ENCODE results near the gene PTPRF.

The PTPRF gene

DNA sequence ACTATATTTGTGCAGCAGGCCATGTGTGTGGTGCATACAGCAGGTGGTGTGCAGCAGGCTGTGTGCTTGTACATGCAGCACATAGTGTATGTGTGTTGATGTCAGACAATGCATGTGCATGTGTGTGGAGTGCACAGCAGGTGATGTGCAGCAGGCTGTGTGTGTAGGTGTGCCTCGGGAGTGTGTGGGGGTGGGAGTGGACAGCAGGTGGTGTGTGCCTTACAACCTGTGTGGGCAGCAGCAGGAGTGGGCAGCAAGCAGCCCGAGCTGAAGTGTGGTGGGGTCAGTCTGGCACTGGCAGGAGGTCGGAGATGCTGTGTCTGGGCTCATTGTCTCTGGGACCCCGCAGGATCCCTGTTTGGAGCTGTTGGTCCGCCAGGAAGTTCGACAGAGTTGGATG is 29.6 kb downstream of the PTPRF start:
- TF ChIP-seq POLR2A (IDR thresholded peaks at IDR 0.05; ENCODE audit: low read length) = no peak
- TF ChIP-seq GATA1 (IDR thresholded peaks at IDR 0.05; ENCODE audit: low read depth, low read length) = no peak
- DNase-seq = no peak

DNA sequence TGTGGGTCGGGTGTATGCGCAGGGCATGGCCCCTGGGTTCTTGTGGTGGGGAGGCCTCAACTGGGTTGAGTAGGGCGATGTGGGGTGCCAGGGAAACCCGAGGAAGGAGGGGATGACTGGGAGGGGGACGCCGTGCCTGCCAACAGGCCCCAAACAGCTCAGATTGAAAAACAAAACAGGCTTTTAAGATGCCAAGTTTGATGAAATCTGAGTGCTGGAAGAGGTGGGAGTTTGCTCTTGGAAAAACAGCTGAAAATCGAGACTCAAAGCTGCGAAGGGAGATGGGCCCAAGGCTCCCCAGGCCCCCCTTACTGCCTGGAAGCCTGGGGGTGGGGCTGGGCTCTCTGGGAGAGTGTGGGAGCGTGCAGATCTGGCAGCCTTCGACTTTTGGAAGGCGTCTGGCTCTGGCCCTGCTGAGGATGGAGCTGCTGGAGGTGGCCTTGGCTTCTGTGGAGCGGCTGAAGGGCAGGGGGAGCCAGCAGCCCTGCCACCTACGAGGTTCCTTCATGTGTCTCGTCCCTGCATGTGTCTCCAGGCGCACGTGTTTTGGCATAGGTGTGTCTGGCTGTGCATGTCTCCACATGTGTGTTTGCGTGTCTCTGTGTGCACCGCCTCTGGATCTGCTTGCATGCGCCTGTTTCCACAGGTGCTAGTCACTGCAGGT is 33.3 kb downstream of the PTPRF start:
- TF ChIP-seq GATA1 (IDR thresholded peaks at IDR 0.05; ENCODE audit: low read depth, low read length) (no peak), POLR2A (IDR thresholded peaks at IDR 0.05; ENCODE audit: low read length) (no peak)
- no peak for DNase-seq

- no peak for DNase-seq
- TF ChIP-seq GATA1 (IDR thresholded peaks at IDR 0.05; ENCODE audit: low read depth, low read length) (no peak), POLR2A (IDR thresholded peaks at IDR 0.05; ENCODE audit: low read length) (no peak)
Observed at GRCh38 chr1:43564551-43565348, 34.1 kb downstream of the PTPRF start.

GRCh38 chr1:43565600-43566360 is 35.1 kb downstream of the PTPRF start:
- peak; percentile 58 for DNase-seq
- TF ChIP-seq POLR2A (IDR thresholded peaks at IDR 0.05; ENCODE audit: low read length) = no peak
- no peak for TF ChIP-seq GATA1 (IDR thresholded peaks at IDR 0.05; ENCODE audit: low read depth, low read length)

DNA sequence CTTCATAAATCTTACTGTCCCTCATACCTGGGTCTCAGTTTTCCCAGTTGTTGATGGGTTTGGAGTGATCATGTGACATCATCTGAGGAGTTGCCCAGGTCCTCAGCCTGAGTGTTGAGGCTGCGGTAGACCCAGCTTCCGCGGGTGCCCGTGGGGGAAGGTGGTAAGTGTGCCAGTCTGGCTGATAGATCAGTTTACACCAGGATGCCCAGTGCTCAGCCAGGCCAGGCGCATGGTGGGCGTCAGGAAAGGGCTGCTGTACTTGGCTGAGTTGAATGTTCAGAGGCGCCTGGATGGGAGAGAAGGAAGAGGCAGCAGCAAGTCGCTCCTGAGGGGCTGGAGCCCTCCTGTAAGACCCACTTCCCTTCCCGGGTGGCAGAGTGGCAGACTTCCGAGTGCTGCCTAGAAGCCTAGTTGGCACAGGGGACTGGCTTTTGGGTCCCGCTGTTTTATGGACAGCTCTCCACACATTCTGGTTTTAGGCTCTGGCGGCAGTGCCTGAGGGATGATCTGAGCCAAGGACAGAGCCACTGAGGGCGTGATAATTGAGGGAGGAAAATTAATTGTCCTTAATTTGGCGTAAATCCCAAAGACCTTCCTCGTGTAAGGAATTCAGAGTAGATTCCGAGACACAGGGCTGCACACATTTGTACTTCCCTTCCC is 35.8 kb downstream of the PTPRF start:
- DNase-seq = no peak
- TF ChIP-seq POLR2A (IDR thresholded peaks at IDR 0.05; ENCODE audit: low read length) = no peak
- TF ChIP-seq GATA1 (IDR thresholded peaks at IDR 0.05; ENCODE audit: low read depth, low read length) = no peak

DNA sequence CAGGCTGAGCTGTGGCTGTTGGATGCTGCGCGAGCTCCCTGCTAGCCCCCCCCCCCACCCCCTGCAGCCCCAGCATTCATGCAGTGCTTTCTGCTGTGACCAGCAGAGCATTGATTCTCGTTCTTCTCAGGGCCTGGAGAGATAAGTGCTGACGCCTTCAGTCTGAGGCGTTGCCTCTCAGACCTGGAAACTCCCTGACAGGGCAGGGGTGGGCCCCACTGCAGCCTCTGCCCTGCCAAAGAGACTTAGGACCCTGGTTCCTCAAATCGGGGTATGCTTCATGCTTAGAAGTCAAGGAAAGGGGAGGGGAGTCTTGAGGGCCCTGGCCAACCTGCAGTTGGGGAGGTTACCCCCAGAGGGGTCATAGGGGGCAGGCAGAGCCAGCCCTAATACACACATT is 38.5 kb downstream of the PTPRF start:
- TF ChIP-seq GATA1 (IDR thresholded peaks at IDR 0.05; ENCODE audit: low read depth, low read length) (no peak), POLR2A (IDR thresholded peaks at IDR 0.05; ENCODE audit: low read length) (no peak)
- DNase-seq = peak; percentile 34 to 38

DNA sequence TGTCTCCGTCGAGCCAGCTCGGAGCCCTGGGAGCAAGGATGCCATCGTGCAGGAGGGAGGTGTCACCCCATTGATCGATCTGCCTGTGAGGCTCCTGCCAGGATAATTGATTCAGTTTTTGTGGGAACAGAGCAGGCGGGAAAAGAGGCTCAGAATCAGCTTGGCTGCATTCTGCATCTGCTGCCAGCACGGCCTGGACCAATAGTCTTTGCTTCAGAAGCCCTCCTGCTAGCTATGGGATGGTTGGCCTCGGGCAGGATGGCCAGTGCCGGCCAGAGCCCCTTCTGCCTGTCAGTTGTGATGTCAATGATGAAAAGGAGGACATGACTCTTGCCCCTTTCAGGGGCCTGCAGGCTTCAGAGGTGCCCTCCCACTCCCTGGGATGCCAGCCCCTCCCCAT is 39.6 kb downstream of the PTPRF start:
- TF ChIP-seq GATA1 (IDR thresholded peaks at IDR 0.05; ENCODE audit: low read depth, low read length) = no peak
- no peak for TF ChIP-seq POLR2A (IDR thresholded peaks at IDR 0.05; ENCODE audit: low read length)
- no peak for DNase-seq

- no peak for DNase-seq
- TF ChIP-seq GATA1 (IDR thresholded peaks at IDR 0.05; ENCODE audit: low read depth, low read length) = no peak
- no peak for TF ChIP-seq POLR2A (IDR thresholded peaks at IDR 0.05; ENCODE audit: low read length)
Observed at GRCh38 chr1:43570715-43571114, 40.0 kb downstream of the PTPRF start.

- DNase-seq = no peak
- TF ChIP-seq GATA1 (IDR thresholded peaks at IDR 0.05; ENCODE audit: low read depth, low read length) = no peak
- no peak for TF ChIP-seq POLR2A (IDR thresholded peaks at IDR 0.05; ENCODE audit: low read length)
Observed at GRCh38 chr1:43572084-43572483, 41.4 kb downstream of the PTPRF start.

- TF ChIP-seq POLR2A (IDR thresholded peaks at IDR 0.05; ENCODE audit: low read length) (no peak), GATA1 (IDR thresholded peaks at IDR 0.05; ENCODE audit: low read depth, low read length) (no peak)
Observed at GRCh38 chr1:43572538-43572937, 41.9 kb downstream of the PTPRF start.

GRCh38 chr1:43573066-43573800 is 42.5 kb downstream of the PTPRF start:
- TF ChIP-seq GATA1 (IDR thresholded peaks at IDR 0.05; ENCODE audit: low read depth, low read length) (no peak), POLR2A (IDR thresholded peaks at IDR 0.05; ENCODE audit: low read length) (no peak)
- no peak for DNase-seq

More at GRCh38 chr1:43572538-43572937, 41.9 kb downstream of the PTPRF start:
- DNase-seq = no peak

DNA sequence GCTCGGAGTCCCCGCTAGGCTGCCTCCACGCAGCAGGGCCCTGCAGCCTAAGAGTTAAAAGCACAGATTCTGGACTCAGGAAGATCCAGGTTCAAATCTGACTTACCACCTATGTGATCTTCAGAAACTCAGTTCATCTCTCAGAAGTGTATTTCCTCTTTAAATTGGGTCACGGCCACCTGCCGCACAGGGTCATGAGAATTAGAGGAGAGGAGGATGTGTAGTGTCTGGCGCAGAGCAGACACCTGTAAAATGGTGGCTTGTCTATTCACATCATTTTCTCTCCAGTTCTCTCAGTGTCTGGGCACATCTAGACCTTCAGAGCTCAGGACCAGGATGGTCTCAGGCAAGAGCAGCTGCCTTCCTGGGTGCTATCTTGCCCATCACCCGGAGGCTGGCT is 45.8 kb downstream of the PTPRF start:
- TF ChIP-seq GATA1 (IDR thresholded peaks at IDR 0.05; ENCODE audit: low read depth, low read length) (no peak), POLR2A (IDR thresholded peaks at IDR 0.05; ENCODE audit: low read length) (no peak)
- DNase-seq = no peak
